ENCODE measurements around the gene FBXO44.

The FBXO44 gene

DNA sequence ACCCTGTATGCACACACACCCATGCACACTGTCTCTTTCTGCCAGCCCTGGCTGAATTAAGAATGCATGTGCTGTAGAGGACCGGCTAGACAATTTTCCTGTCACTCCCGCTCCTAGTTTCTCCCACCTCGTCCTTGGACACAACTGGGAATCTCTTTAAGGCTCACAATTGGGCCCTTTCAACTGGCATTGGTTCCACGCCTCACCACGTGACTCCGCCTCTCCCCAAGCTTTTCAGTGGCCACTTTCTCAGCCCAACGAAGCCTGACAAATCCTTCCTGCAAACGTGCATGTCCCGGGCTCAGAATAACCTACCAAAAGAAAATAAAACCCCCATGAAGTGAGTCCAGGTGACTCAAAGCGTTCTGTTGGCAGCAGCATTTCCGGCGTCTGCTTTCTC is 34.3 kb upstream of the FBXO44 start:
- no peak overlapping the region for H3K4ac ChIP-seq (ENCODE audit: low read depth, low read length)
- no peak overlapping the region for H4K8ac ChIP-seq (ENCODE audit: low read depth, low read length)
- H4K5ac ChIP-seq (ENCODE audit: low read length), result no peak overlapping the region
- H3K9ac ChIP-seq (ENCODE audit: low read length), result no peak overlapping the region
- no peaks in the 10 kb centered on the region for H3K27me3 ChIP-seq (ENCODE audit: insufficient read depth, low read length, poor library complexity)
- H3K4me1 ChIP-seq (ENCODE audit: control insufficient read depth, low read depth, low read length), result no peaks in the 10 kb centered on the region
- H3K79me1 ChIP-seq (ENCODE audit: low read length), result no peaks in the 10 kb centered on the region
- no peaks in the 10 kb centered on the region for H3K36me3 ChIP-seq (ENCODE audit: control insufficient read depth, insufficient read depth, low read length)
- no peak overlapping the region for H3K4me2 ChIP-seq (ENCODE audit: low read length)
- no peak for DNase-seq
- no peak overlapping the region for H3K18ac ChIP-seq (ENCODE audit: low read length)
- H2BK120ac ChIP-seq (ENCODE audit: low read depth, low read length), result no peak overlapping the region
- H3K27ac ChIP-seq (ENCODE audit: low read depth, low read length), result no peak overlapping the region
- no peak overlapping the region for H2BK5ac ChIP-seq (ENCODE audit: low read length)
- WGBS (ENCODE audit: extremely low coverage, insufficient coverage, low lambda C conversion rate), result no CpG with 5 or more reads among the region's 12 CpGs
- no peak overlapping the region for H2AK5ac ChIP-seq (ENCODE audit: low read length)
- no peaks in the 10 kb centered on the region for H3K79me2 ChIP-seq (ENCODE audit: control insufficient read depth, insufficient read depth, low read length)
- H2BK15ac ChIP-seq (replicated peaks; ENCODE audit: low read depth), result no peak overlapping the region
- no peak overlapping the region for H3K23ac ChIP-seq (ENCODE audit: low read length)
- H3K4me3 ChIP-seq (ENCODE audit: low read length), result no peak overlapping the region
- no peak overlapping the region for H3K56ac ChIP-seq (ENCODE audit: low read length)

DNA sequence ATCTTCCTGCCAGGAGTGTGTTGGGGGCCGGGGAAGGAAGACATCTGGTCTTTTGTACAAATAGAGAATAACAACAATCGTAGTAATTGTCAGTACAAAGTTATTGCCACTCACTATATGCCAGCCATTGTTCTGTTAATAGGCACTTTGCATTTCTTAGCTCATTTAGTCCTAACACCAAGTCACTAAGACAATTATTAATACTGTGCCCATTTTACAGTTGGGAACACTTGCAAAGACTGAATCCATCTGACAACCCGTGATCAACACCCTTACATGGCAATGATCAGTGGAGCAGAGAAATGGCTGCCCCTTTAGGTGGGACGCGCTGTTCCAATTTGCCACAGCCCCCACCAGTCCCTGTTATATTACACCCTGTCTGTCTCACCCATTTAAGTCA is 33.8 kb upstream of the FBXO44 start:
- no peak overlapping the region for H3K4me3 ChIP-seq (ENCODE audit: low read length)
- H2BK15ac ChIP-seq (replicated peaks; ENCODE audit: low read depth), result no peak overlapping the region
- H3K18ac ChIP-seq (ENCODE audit: low read length), result no peak overlapping the region
- H3K79me1 ChIP-seq (ENCODE audit: low read length), result no peaks in the 10 kb centered on the region
- no peaks in the 10 kb centered on the region for H3K79me2 ChIP-seq (ENCODE audit: control insufficient read depth, insufficient read depth, low read length)
- H3K4me2 ChIP-seq (ENCODE audit: low read length), result no peak overlapping the region
- no peaks in the 10 kb centered on the region for H3K36me3 ChIP-seq (ENCODE audit: control insufficient read depth, insufficient read depth, low read length)
- H2BK120ac ChIP-seq (ENCODE audit: low read depth, low read length), result no peak overlapping the region
- H3K56ac ChIP-seq (ENCODE audit: low read length), result no peak overlapping the region
- H3K4me1 ChIP-seq (ENCODE audit: control insufficient read depth, low read depth, low read length), result no peaks in the 10 kb centered on the region
- no peak overlapping the region for H3K4ac ChIP-seq (ENCODE audit: low read depth, low read length)
- no peak overlapping the region for H4K5ac ChIP-seq (ENCODE audit: low read length)
- H2AK5ac ChIP-seq (ENCODE audit: low read length), result no peak overlapping the region
- WGBS (ENCODE audit: extremely low coverage, insufficient coverage, low lambda C conversion rate), result no CpG with 5 or more reads among the region's 5 CpGs
- H3K9ac ChIP-seq (ENCODE audit: low read length), result no peak overlapping the region
- DNase-seq, result no peak
- no peaks in the 10 kb centered on the region for H3K27me3 ChIP-seq (ENCODE audit: insufficient read depth, low read length, poor library complexity)
- no peak overlapping the region for H4K8ac ChIP-seq (ENCODE audit: low read depth, low read length)
- H3K27ac ChIP-seq (ENCODE audit: low read depth, low read length), result no peak overlapping the region
- H2BK5ac ChIP-seq (ENCODE audit: low read length), result no peak overlapping the region
- no peak overlapping the region for H3K23ac ChIP-seq (ENCODE audit: low read length)

DNA sequence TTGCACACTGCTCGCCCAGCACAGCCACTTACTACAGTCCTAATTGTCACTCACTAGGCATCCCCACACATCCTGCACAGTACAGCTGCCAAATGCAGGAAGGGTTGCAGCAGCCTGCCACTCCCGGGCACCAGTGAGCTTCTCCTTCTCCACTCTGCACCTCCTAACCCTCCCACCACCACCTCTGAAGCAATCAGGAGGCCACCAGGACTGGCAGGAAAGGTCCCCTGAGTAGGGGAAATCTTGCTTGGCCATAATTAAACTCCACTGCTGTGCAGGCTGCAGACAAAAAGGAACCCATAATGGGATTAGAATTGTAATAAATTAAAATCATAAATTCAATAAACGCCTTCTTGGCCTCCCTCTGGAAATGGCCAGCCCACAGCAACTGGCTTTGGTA is 32.3 kb upstream of the FBXO44 start:
- no CpG with 5 or more reads among the region's 3 CpGs for WGBS (ENCODE audit: extremely low coverage, insufficient coverage, low lambda C conversion rate)
- Histone ChIP-seq H3K4ac (ENCODE audit: low read depth, low read length) (no peak overlapping the region), H4K8ac (ENCODE audit: low read depth, low read length) (no peak overlapping the region), H3K56ac (ENCODE audit: low read length) (no peak overlapping the region), H2AK5ac (ENCODE audit: low read length) (no peak overlapping the region), H3K4me1 (ENCODE audit: control insufficient read depth, low read depth, low read length) (no peaks in the 10 kb centered on the region), H3K9ac (ENCODE audit: low read length) (no peak overlapping the region), H2BK15ac (replicated peaks; ENCODE audit: low read depth) (no peak overlapping the region), H2BK5ac (ENCODE audit: low read length) (no peak overlapping the region), H3K4me3 (ENCODE audit: low read length) (no peak overlapping the region), H3K18ac (ENCODE audit: low read length) (no peak overlapping the region), H3K36me3 (ENCODE audit: control insufficient read depth, insufficient read depth, low read length) (no peaks in the 10 kb centered on the region), H3K79me2 (ENCODE audit: control insufficient read depth, insufficient read depth, low read length) (no peaks in the 10 kb centered on the region), H3K23ac (ENCODE audit: low read length) (no peak overlapping the region), H3K4me2 (ENCODE audit: low read length) (no peak overlapping the region), H3K79me1 (ENCODE audit: low read length) (no peaks in the 10 kb centered on the region), H2BK120ac (ENCODE audit: low read depth, low read length) (no peak overlapping the region), H3K27ac (ENCODE audit: low read depth, low read length) (no peak overlapping the region), H3K27me3 (ENCODE audit: insufficient read depth, low read length, poor library complexity) (no peaks in the 10 kb centered on the region), H4K5ac (ENCODE audit: low read length) (no peak overlapping the region)
- no peak for DNase-seq

DNA sequence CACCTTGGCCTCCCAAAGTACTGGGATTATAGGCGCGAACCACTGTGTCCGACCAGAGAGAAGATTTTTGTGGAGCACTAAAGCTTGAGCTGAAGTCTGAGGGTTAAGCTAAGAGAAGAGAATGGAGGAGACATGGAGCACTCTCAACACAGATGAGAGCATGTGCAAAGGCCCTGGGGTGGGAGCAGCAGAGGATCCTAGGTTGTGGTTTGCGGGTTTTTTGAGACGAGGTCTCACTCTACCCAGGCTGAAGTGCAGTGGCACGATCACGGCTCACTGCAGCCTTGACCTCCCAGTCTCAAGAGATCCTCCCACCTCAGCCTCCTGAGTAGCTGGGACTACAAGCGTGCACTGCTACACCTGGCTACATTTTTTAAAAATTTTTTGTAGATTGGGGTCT is 31.0 kb upstream of the FBXO44 start:
- no peaks in the 10 kb centered on the region for H3K79me2 ChIP-seq (ENCODE audit: control insufficient read depth, insufficient read depth, low read length)
- no peak overlapping the region for H2BK5ac ChIP-seq (ENCODE audit: low read length)
- H3K79me1 ChIP-seq (ENCODE audit: low read length), result no peaks in the 10 kb centered on the region
- no peak for DNase-seq
- no peak overlapping the region for H3K4me3 ChIP-seq (ENCODE audit: low read length)
- no peak overlapping the region for H3K18ac ChIP-seq (ENCODE audit: low read length)
- H2BK15ac ChIP-seq (replicated peaks; ENCODE audit: low read depth), result no peak overlapping the region
- no peak overlapping the region for H4K5ac ChIP-seq (ENCODE audit: low read length)
- no peak overlapping the region for H3K4ac ChIP-seq (ENCODE audit: low read depth, low read length)
- no peak overlapping the region for H4K8ac ChIP-seq (ENCODE audit: low read depth, low read length)
- no peak overlapping the region for H3K27ac ChIP-seq (ENCODE audit: low read depth, low read length)
- no peak overlapping the region for H3K4me2 ChIP-seq (ENCODE audit: low read length)
- H2AK5ac ChIP-seq (ENCODE audit: low read length), result no peak overlapping the region
- WGBS (ENCODE audit: extremely low coverage, insufficient coverage, low lambda C conversion rate), result no CpG with 5 or more reads among the region's 8 CpGs
- no peak overlapping the region for H3K56ac ChIP-seq (ENCODE audit: low read length)
- no peak overlapping the region for H2BK120ac ChIP-seq (ENCODE audit: low read depth, low read length)
- H3K4me1 ChIP-seq (ENCODE audit: control insufficient read depth, low read depth, low read length), result no peaks in the 10 kb centered on the region
- no peaks in the 10 kb centered on the region for H3K27me3 ChIP-seq (ENCODE audit: insufficient read depth, low read length, poor library complexity)
- H3K9ac ChIP-seq (ENCODE audit: low read length), result no peak overlapping the region
- no peak overlapping the region for H3K23ac ChIP-seq (ENCODE audit: low read length)
- H3K36me3 ChIP-seq (ENCODE audit: control insufficient read depth, insufficient read depth, low read length), result no peaks in the 10 kb centered on the region

DNA sequence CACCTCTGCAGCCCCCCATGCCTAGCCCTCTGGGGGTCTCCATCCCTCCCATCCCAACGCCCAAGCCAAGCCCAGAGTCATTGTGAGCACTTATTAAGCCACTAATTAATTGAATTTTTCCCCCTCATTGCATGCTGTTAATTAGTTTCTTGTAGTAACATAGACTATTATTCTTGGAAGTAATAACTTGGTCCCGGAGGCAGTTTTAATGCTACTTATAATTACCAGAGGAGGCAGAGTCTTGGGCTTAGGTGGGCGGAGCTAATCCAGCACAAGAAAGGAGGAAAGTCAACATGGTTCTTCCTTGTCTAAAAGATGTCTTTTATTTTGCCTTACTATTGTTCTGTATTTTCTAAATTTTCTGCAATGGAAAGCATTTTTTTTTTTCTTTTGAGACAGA is 28.1 kb upstream of the FBXO44 start:
- WGBS (ENCODE audit: extremely low coverage, insufficient coverage, low lambda C conversion rate), result no CpG with 5 or more reads among the region's 3 CpGs
- no peak for DNase-seq
- Histone ChIP-seq H2BK120ac (ENCODE audit: low read depth, low read length) (no peak overlapping the region), H2BK5ac (ENCODE audit: low read length) (no peak overlapping the region), H3K79me1 (ENCODE audit: low read length) (no peaks in the 10 kb centered on the region), H3K56ac (ENCODE audit: low read length) (no peak overlapping the region), H3K18ac (ENCODE audit: low read length) (no peak overlapping the region), H3K79me2 (ENCODE audit: control insufficient read depth, insufficient read depth, low read length) (no peaks in the 10 kb centered on the region), H3K4me3 (ENCODE audit: low read length) (no peak overlapping the region), H2AK5ac (ENCODE audit: low read length) (no peak overlapping the region), H3K4ac (ENCODE audit: low read depth, low read length) (no peak overlapping the region), H2BK15ac (replicated peaks; ENCODE audit: low read depth) (no peak overlapping the region), H3K27me3 (ENCODE audit: insufficient read depth, low read length, poor library complexity) (no peaks in the 10 kb centered on the region), H4K5ac (ENCODE audit: low read length) (no peak overlapping the region), H3K4me2 (ENCODE audit: low read length) (no peak overlapping the region), H3K27ac (ENCODE audit: low read depth, low read length) (no peak overlapping the region), H3K23ac (ENCODE audit: low read length) (no peak overlapping the region), H3K4me1 (ENCODE audit: control insufficient read depth, low read depth, low read length) (no peaks in the 10 kb centered on the region), H3K9ac (ENCODE audit: low read length) (no peak overlapping the region), H3K36me3 (ENCODE audit: control insufficient read depth, insufficient read depth, low read length) (no peaks in the 10 kb centered on the region), H4K8ac (ENCODE audit: low read depth, low read length) (no peak overlapping the region)

DNA sequence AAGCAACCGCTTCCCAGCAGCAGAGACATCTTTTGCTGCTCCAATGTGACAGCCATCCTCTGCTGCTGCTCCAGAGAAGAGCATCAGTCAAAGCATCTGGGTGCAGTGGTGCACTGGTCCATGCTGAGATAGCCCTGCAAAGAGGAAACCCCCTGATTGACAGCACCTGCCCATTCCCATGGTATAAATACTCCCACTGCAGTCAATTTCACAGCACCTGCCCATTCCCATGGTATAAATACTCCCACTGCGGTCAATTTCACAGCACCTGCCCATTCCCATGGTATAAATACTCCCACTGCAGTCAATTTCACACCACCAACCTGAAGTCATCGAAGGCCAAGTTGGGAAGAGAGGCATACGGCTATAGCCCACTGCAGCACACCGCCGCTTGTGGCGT is 25.9 kb upstream of the FBXO44 start:
- Histone ChIP-seq H2AK5ac (ENCODE audit: low read length) (no peak overlapping the region), H3K56ac (ENCODE audit: low read length) (no peak overlapping the region), H3K36me3 (ENCODE audit: control insufficient read depth, insufficient read depth, low read length) (no peaks in the 10 kb centered on the region), H3K4me2 (ENCODE audit: low read length) (no peak overlapping the region), H2BK120ac (ENCODE audit: low read depth, low read length) (no peak overlapping the region), H3K27me3 (ENCODE audit: insufficient read depth, low read length, poor library complexity) (no peaks in the 10 kb centered on the region), H4K5ac (ENCODE audit: low read length) (no peak overlapping the region), H4K8ac (ENCODE audit: low read depth, low read length) (no peak overlapping the region), H3K9ac (ENCODE audit: low read length) (no peak overlapping the region), H2BK5ac (ENCODE audit: low read length) (no peak overlapping the region), H3K27ac (ENCODE audit: low read depth, low read length) (no peak overlapping the region), H3K23ac (ENCODE audit: low read length) (no peak overlapping the region), H3K79me1 (ENCODE audit: low read length) (no peaks in the 10 kb centered on the region), H2BK15ac (replicated peaks; ENCODE audit: low read depth) (no peak overlapping the region), H3K4ac (ENCODE audit: low read depth, low read length) (no peak overlapping the region), H3K4me1 (ENCODE audit: control insufficient read depth, low read depth, low read length) (no peaks in the 10 kb centered on the region), H3K4me3 (ENCODE audit: low read length) (no peak overlapping the region), H3K79me2 (ENCODE audit: control insufficient read depth, insufficient read depth, low read length) (no peaks in the 10 kb centered on the region), H3K18ac (ENCODE audit: low read length) (no peak overlapping the region)
- DNase-seq, result no peak
- no CpG with 5 or more reads among the region's 7 CpGs for WGBS (ENCODE audit: extremely low coverage, insufficient coverage, low lambda C conversion rate)

Data from mesendoderm (in vitro differentiated cells).